Stimulated activated CD4-positive, alpha-beta T cell treated with anti-CD3 and anti-CD28 coated beads, TNF-alpha, amount 100 ng/mL, for 24 hours (primary cell): ENCODE data around the gene MORC1.
A peak's percentile ranks its signal among the peaks of the same experiment; 100 is the strongest.

ENCODE experiments used
- DNase-seq, 3 experiments: peaks; one replicate each; pipeline ENCODE4 v3.0.0-alpha.2; 2020; ENCODE audit warnings: low read depth in 3 of 3

The MORC1 gene

DNA sequence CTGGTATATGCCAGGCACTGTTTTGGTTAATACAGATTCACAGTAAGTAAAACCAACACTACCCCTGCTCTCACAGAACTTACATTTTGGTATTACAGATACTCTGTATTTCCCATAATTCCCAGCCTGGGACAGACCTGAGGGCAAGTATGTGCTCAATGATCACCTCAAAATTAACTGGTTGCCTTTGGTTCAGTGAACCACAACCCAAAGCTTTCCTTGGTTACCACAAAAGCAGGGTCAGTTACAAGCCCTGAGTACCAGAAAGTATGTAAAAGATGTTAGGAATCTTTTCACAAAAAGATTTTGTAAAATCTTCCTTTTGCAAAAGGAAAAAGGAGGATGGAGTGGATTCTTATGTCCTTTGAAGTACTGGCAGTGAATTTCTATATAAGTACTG lies 92.0 kb downstream of the MORC1 start:
- DNase-seq: no peak

DNA sequence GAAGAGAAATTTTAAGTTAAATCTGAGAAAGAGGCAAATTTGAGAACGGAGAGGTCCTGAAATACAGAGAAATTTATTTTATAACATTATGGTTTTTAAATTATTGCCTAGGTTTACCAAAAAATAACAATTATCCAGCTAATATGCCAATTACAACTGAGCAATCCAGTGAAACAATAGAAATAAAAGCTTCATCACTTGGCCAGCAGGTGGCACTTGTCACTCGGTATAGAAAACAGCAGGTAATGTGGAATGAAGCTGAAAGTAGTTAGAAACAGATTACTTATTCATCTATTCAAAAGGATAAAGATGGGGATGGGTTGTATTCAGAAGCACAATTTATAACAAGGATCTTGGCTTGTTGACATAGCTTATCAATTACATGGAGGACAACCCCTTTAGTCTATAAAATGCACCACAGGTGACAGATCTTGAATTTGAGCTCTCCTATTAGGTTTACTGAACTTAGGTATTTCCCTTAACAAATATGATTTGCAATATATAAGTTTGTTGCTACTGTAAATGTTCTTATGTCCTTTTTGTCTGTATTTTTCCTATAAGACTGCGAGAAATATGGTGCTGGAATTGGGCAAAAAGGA lies 94.2 kb downstream of the MORC1 start:
- peak in 2 of 3 experiments; percentile 12 to 15 for DNase-seq

- no peak for DNase-seq
Observed at GRCh38 chr3:109023167-109023566, 94.8 kb downstream of the MORC1 start.

GRCh38 chr3:109021556-109021955 lies 96.4 kb downstream of the MORC1 start:
- DNase-seq: no peak

DNA sequence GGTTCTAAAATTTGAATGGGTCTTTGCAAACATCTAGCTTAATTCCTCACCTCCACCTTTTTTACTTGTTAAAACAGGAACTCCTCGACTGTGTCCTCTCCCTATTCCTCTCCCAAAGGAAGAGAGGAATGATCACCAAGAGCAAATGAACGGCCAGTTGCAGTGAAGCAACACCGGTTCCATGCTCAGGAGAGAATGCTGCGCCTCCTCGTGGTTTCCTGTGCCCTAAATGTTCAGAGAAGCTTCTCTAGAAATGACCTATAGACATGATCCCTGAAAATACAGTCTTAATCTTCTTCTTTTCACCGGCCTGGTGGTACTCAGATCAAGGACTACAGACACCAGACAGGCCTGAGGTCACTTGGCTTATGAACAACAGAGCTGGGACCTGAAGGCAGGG lies 99.1 kb downstream of the MORC1 start:
- DNase-seq: no peak

- no peak for DNase-seq
Observed at GRCh38 chr3:109005443-109005842, 112.5 kb downstream of the MORC1 start.

GRCh38 chr3:108998436-108998835 lies 119.5 kb downstream of the MORC1 start:
- DNase-seq: no peak

DNA sequence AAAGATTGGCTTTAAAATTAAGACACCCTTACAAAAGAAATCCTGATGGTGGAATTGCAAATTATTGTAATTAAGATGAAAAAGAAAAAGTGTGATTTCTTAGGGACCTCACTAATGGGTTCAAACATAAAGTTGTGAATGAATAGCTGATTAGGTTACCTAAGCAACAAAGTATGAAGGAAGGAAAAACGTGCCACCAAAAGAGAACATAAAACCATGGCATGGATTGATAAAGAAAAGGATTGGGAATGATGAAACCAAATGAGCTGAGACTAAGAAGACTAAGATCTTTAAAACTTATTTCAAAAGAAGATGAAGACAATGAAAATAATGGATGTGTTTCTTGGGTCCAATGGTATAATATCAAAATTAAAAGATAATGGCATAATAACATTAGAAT lies 132.1 kb downstream of the MORC1 start:
- no peak for DNase-seq

DNA sequence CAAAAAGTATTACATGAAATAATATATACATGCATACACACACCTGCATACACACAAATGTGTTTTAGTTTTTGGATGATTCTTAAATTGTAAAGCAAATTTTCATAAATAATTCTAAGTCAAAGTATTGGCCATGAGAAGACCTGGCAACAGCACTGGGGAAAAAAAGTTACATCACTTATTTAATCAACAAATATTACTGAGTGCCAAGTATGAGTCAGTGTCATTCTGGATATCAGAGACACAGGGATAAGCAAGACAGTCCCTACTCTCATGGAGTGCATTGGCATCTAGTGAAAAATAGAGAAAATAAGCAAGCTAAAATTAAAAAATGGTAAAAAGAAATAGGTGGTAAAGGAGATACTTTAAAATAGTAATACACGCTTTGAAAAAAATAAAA lies 134.9 kb downstream of the MORC1 start:
- DNase-seq: no peak

DNA sequence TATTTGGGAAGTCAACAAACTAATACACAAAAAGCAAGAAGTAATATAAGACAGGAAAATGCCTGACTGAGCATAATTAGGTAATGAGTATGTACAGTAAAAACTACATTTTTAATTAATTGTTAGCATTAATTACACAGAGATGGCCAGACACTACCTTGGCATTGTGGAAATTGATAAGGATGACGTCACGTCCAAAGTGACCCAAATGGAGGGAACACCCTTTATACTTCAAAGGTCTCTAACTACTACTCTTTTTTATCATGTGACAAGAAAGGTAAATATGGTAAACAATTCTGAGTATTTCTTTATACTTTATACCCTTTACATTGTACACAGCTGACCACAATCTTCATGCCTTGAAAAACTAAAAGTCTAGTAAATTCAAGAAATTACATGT lies 141.9 kb downstream of the MORC1 start:
- no peak for DNase-seq

- no peak for DNase-seq
Observed at GRCh38 chr3:108973019-108973418, 144.9 kb downstream of the MORC1 start.

DNA sequence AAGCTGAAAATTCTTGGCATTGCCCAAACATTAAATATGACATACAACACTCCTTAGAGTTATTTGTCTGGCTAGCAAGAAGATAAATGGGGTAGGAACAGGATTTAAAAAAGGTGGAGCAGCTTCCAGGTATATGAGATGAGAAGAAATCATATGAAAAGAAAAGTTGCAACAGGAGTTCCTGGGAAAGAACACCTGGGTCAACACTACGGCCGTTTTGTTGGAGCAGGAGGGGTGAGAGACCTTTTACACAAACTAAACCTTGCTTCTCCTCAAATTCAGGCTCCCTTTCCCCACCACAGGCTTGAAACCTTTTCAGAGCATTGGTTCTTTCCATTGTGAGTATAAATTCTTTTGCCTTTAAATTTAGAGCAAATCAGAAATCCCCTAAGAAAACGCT lies 145.5 kb downstream of the MORC1 start:
- DNase-seq: no peak

GRCh38 chr3:108970561-108970960 lies 147.4 kb downstream of the MORC1 start:
- no peak for DNase-seq

DNA sequence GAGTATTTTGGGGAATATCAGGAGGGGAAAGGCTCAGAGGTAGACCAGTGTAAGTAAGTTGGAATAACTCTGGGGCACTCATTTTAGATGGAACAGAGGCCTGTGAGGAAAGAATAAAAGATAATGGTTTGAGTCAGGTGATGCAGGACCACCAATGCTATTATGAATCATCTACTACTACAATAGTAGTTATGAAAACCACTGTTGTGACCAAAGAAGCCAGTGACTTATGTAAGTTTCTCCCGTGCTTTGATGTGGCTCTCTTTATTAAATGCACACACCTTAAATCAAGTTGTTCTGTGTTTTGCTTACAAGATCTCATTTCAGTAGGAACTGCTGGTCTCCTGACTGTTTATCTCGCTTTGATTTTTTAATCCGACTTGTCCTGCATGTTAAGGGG lies 151.2 kb downstream of the MORC1 start:
- DNase-seq: no peak

DNA sequence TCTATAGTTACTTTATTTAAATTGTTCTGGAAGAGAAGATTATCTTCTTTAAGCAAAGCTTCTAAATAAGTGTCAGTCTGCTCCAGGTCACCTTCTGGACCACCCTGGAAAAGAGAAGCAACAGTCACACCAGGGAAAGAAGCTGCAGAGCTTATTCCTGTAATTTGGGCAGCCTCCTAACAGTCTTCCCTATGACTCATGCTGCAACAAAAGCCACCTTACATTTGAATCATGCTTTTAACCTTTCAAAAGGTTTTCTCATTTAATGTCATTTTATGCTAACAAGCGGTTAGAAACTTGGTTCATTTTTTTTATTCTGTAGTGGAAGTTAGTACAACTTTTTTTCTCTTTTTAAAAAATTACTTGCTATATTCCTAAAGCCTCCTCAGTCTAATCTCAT lies 158.9 kb downstream of the MORC1 start:
- no peak for DNase-seq

GRCh38 chr3:108953700-108954099 lies 164.2 kb downstream of the MORC1 start, which contains the start of gene GUCA1C:
Gene GUCA1C (minus strand): TSS chr3:108953879. CDS start chr3:108953762, 117 bp downstream.
- no peak for DNase-seq

DNA sequence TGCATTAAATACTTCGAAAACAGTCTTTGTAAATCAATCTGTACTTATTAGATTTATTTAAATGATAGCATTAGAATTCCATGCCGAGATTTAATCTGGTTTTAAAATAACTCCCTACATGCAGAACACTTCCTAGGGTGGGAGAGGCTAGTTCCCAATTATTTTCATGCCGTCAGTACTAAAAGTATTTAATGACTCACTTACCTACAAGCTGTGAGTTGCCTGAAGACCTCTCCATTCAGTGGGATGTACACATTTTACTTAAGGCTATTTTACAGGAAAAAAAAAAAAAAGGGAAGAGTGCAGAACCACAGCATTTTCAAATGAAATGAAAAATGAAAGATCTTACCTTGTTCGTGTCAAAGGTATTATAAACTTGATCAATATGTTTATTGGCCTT lies 164.7 kb downstream of the MORC1 start:
- DNase-seq: no peak

DNA sequence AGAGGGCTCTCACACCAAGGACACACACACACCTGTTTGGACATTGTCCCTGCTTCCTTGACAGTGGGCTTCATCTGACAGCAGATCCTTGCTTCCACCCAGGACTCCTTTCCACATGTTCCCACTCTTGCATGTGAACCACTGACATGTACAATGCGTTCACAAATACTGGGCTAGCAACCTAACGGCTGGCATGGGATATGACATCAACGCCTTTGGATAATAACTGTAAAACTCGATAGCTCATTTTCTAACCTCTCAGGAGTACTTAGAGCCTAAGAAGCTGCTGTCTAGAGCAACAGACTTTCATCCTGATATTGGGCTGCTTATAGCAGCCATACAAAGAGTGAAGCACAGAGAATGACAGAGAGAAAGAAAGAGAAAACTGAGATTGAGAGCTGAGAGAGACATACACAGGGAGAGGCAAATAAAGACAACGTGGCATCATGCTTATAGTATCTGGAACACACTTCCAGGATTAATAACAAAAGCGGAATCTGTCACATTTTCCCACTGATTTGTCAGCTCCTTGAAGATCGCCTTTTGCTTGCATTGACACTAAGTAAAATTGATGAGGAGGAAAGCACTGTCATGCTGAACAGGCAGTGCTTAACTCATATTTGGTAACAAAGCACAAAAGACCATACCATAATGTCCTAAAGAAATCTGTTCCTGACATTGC lies 166.0 kb downstream of the MORC1 start:
- no peak for DNase-seq

DNA sequence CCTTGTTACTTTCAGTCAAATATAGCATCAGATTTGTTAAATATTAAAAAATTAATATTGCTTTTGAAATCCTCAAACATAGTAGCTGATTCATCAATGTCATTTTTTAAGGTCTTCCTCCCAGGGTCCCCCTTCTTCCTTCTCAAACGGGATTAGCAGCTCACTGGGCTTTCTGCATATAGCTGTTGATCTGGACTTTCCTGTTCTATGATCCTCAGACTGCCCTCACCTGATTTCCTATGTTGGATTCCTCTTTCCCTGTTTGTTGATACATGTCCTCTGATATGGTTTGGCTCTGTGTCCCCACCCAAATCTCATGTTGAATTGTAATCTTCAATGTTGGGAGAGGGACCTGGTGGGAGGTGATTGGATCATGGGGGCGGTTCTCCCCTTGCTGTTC lies 170.1 kb downstream of the MORC1 start:
- no peak for DNase-seq

- DNase-seq: no peak
Observed at GRCh38 chr3:108946292-108947285, 171.3 kb downstream of the MORC1 start.

DNA sequence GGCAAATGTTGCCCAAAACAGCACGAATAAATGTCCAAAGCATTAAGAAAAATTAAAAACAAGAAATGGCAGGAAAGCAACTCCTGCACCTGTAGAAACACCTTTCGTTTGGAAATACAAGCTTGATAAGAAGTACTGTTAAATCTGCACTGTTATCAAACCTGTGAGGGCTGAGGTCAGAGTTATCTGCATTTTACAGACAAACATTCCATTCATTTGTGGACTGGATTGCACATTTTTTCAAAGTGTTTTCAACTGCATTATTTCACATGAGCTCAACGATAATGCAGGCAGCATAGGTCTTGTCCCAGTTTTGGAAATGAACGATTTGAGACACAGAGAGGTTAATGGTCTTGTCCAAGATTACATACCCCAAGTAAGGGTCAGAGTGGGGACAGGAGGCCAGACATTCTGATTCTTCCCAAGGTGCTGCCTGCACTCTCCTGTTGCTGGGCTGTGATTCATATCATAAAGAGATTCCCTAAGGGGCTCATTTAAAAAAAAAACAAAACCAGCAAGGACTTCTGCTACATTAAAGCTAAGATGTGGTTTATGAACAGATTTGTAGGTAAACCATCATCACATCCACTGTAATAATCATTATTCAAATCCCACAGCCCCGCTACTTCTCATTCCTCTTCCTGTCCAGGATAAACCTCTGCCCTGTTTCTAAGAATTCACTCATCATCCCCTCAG lies 177.2 kb downstream of the MORC1 start:
- DNase-seq: no peak

DNA sequence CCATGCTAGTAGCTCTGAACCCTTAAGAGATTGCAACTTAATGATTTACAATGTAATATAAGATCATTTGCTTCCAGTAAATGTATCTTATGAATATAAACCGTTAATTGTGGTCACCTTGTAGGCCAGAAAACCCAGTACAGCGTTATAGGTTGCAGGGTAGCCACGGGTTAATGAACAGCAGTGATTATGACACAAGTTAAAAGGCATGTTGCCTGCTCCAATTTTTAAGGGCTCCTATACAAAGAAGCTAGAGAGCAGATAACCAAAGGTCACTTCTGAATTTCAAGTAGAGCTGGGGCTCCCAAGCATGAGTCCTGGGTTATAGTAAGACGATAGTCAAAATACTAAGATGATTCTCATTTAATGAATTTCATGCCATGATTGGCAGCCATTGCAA lies 177.8 kb downstream of the MORC1 start:
- DNase-seq: no peak
